Endothelial cell of umbilical vein (primary cell): ENCODE data around the gene CAV2. TPM values are rescaled to one million over a fixed set of nuclear protein-coding genes. Genes with fewer than 3 reads are reported as not detected.

Experiments used
- BruUV-seq: library from RNA; stranded (reverse); fragments of 400-500 nt; replicated peaks from 2 replicates; lab custom pipeline; 2021; lab: Mats Ljungman, UMichigan
- CTCF ChIA-PET: fragments of 300-600, 350-600 bp; sonication (Branson Sonifier 250); formaldehyde crosslinking; loops from one replicate; lab custom pipeline; 2021; ENCODE audit warnings: antibody characterized with exemption, inconsistent platforms; lab: Charles Lee
- POLR2A ChIA-PET: fragments of 300-600, 350-600 bp; sonication (Branson Sonifier 250); formaldehyde crosslinking; loops from one replicate; lab custom pipeline; 2021; ENCODE audit warnings: antibody characterized with exemption, inconsistent platforms; lab: Charles Lee
- DNase-seq: peaks from one replicate; pipeline ENCODE4 v3.0.0-alpha.2; 2011; ENCODE audit warnings: low read depth, low spot score
- FAIRE-seq: peaks from 2 replicates; lab custom pipeline; 2011; peaks lifted over from hg19 to GRCh38; lab: Jason Lieb, UNC
- H2AFZ ChIP-seq: 2 replicates; pipeline ENCODE4 v1.6.0; 2012; ENCODE audit warnings: low read depth, low read length, control low read depth, inconsistent platforms
- H3K27ac ChIP-seq: 2 replicates; pipeline ENCODE4 v1.5.1; 2011; ENCODE audit warnings: low read depth, mild to moderate bottlenecking, control low read depth, low read length, moderate library complexity; ENCODE audit not compliant: insufficient read depth
- H3K27me3 ChIP-seq, 2 experiments: 2 replicates each; pipeline versions ENCODE4 v1.6.0 to v1.6.1; 2011; ENCODE audit warnings: low read length in 2 of 2, mixed read lengths in 1 of 2; ENCODE audit not compliant: control insufficient read depth in 2 of 2, insufficient read depth in 2 of 2
- H3K36me3 ChIP-seq, 2 experiments: 2 replicates in 1 of 2; 3 replicates in 1 of 2; pipeline ENCODE4 v1.5.1; 2011; ENCODE audit warnings: low read length in 2 of 2, mild to moderate bottlenecking in 1 of 2, moderate library complexity in 1 of 2; ENCODE audit not compliant: control insufficient read depth in 2 of 2, insufficient read depth in 2 of 2; ENCODE audit errors: extremely low read depth in 1 of 2
- H3K4me1 ChIP-seq: 3 replicates; pipeline ENCODE4 v1.5.1; 2011; ENCODE audit warnings: mild to moderate bottlenecking, low read length; ENCODE audit not compliant: control insufficient read depth, insufficient read depth; ENCODE audit errors: extremely low read depth
- H3K4me2 ChIP-seq: 2 replicates; pipeline ENCODE4 v1.6.1; 2011; ENCODE audit warnings: low read length, control low read depth, mixed read lengths; ENCODE audit not compliant: insufficient read depth
- H3K4me3 ChIP-seq, 3 experiments: fragments of 200-600 bp in 1 of 3; sonication (generic), shearing (Covaris generic) in 1 of 3; replicated peaks in 1 of 3; 2 replicates each; pipeline ENCODE4 v1.5.1; 2011 to 2016; ENCODE audit warnings: control low read depth in 3 of 3, low read length in 3 of 3, mild to moderate bottlenecking in 2 of 3, inconsistent platforms in 1 of 3, low read depth in 1 of 3, moderate library complexity in 1 of 3; ENCODE audit not compliant: insufficient read depth in 1 of 3
- H3K79me2 ChIP-seq: 2 replicates; pipeline ENCODE4 v1.6.0; 2012; ENCODE audit warnings: low read length, inconsistent platforms; ENCODE audit not compliant: control insufficient read depth, insufficient read depth
- H3K9ac ChIP-seq: replicated peaks from 2 replicates; pipeline ENCODE3; 2011; ENCODE audit warnings: low read length, control low read depth; ENCODE audit not compliant: insufficient read depth; ENCODE audit errors: extremely low read depth
- H3K9me1 ChIP-seq: replicated peaks from 3 replicates; pipeline ENCODE4 v1.6.0; 2011; ENCODE audit warnings: mild to moderate bottlenecking, low read length; ENCODE audit not compliant: control insufficient read depth, insufficient read depth; ENCODE audit errors: extremely low read depth
- H3K9me3 ChIP-seq: replicated peaks from 2 replicates; pipeline ENCODE4 v1.5.1; 2012; ENCODE audit warnings: low read length, inconsistent platforms; ENCODE audit not compliant: control insufficient read depth, insufficient read depth
- H4K20me1 ChIP-seq: replicated peaks from 2 replicates; pipeline ENCODE3; 2011; ENCODE audit warnings: mild to moderate bottlenecking, low read length; ENCODE audit not compliant: control insufficient read depth, insufficient read depth; ENCODE audit errors: extremely low read depth
- CTCF ChIP-seq, 2 donors: IDR thresholded peaks; 1 replicate in 1 of 2; 2 replicates in 1 of 2; pipeline ENCODE4 v1.5.1; 2011; ENCODE audit warnings: low read length in 2 of 2, mild to moderate bottlenecking in 2 of 2, moderate library complexity in 2 of 2, control low read depth in 1 of 2, inconsistent platforms in 1 of 2, low read depth in 1 of 2; ENCODE audit not compliant: insufficient read depth in 1 of 2; ENCODE audit errors: extremely low read depth in 1 of 2
- EZH2 ChIP-seq: IDR thresholded peaks from 2 replicates; pipeline ENCODE4 v1.6.1; 2012; ENCODE audit warnings: borderline replicate concordance, low read depth, mild to moderate bottlenecking, moderate library complexity, low read length, inconsistent platforms; ENCODE audit not compliant: severe bottlenecking
- FOS ChIP-seq: IDR thresholded peaks from 2 replicates; pipeline ENCODE4 v1.6.1; 2011; ENCODE audit warnings: mild to moderate bottlenecking, low read length, moderate library complexity, borderline replicate concordance; ENCODE audit not compliant: insufficient read depth
- GATA2 ChIP-seq: IDR thresholded peaks from 2 replicates; pipeline ENCODE4 v1.7.0; 2011; ENCODE audit warnings: low read depth, mild to moderate bottlenecking, moderate library complexity, mixed read lengths, low read length; ENCODE audit not compliant: insufficient read length, insufficient read depth
- JUN ChIP-seq: IDR thresholded peaks from 2 replicates; pipeline ENCODE4 v1.6.1; 2011; ENCODE audit warnings: borderline replicate concordance, low read depth; ENCODE audit not compliant: insufficient read length, insufficient read depth
- MAX ChIP-seq: IDR thresholded peaks from 2 replicates; pipeline ENCODE4 v1.6.1; 2011; ENCODE audit not compliant: insufficient read depth, insufficient read length
- MYC ChIP-seq: IDR thresholded peaks from one replicate; pipeline ENCODE4 v1.6.1; 2011; ENCODE audit warnings: mild to moderate bottlenecking, low read depth, low read length
- POLR2A ChIP-seq: IDR thresholded peaks from 2 replicates; pipeline ENCODE4 v1.6.1; 2012; ENCODE audit warnings: low read depth, mild to moderate bottlenecking, control low read depth, low read length
- POLR2AphosphoS5 ChIP-seq: IDR thresholded peaks from 2 replicates; pipeline ENCODE4 v1.6.1; 2012; ENCODE audit warnings: low read depth, mild to moderate bottlenecking, control low read depth, low read length, moderate library complexity; ENCODE audit not compliant: insufficient read depth
- dilution Hi-C: fragments of 300-500 bp; cut with MboI; formaldehyde crosslinking; loops from one replicate; pipeline ENCODE4 v1.15.0; 2019; ENCODE audit warnings: low sequenced_read_pairs; ENCODE audit not compliant: extremely low pct_ligation_motif_present
- intact Hi-C: fragments of 100-400 bp; cut with micrococcal nuclease; formaldehyde crosslinking; loops from one replicate; pipeline ENCODE4 v1.10.0; 2022
- polyA plus RNA-seq, 4 experiments: library from polyadenylated mRNA; depleted of rRNA in 3 of 4; stranded (reverse) in 3 of 4; unstranded in 1 of 4; fragments of >200 nt; gene quantifications; 2 replicates each; pipeline versions ENCODE4 v1.2.1 to v1.2.3, GENCODE V29; 2011 to 2012; ENCODE audit warnings: missing spikeins in 1 of 4
- total RNA-seq: library from RNA; stranded (reverse); gene quantifications from 2 replicates; pipeline ENCODE4 v1.2.3, GENCODE V29; 2021

The CAV2 gene
- total and polyA plus RNA-seq, 2 donors (not counting 3 experiments of a cell fraction or from before 2014, with no cell fraction given) = 179 to 327 TPM

GRCh38 chr7:116494472-116494871 is 5.1 kb upstream of the CAV2 start:
- DNase-seq = no peak
- no peaks in the 10 kb centered on the region for H4K20me1 ChIP-seq
- BruUV-seq = no TSS peak
- H3K4me1 ChIP-seq = peaks cover 6% of the 10 kb centered on the region
- H3K4me2 ChIP-seq = no peak overlapping the region
- ChIA-PET POLR2A (interaction anchor here (0.8 kb wide), 1 partner anchor 119 kb away, joined by 8 read pairs; no protein-coding TSS in a partner anchor), CTCF (interaction anchor here (0.7 to 1.2 kb wide), 3 partner anchors 15 to 51 kb away, joined by 3 read pairs; no protein-coding TSS in a partner anchor)
- no peak overlapping the region for H2AFZ ChIP-seq
- H3K9me1 ChIP-seq = no peaks in the 10 kb centered on the region
- no peaks in the 10 kb centered on the region for H3K27me3 ChIP-seq
- H3K4me3 ChIP-seq = no peak overlapping the region
- dilution Hi-C loops (no loop called here), intact Hi-C loops (no loop called here)
- no peak overlapping the region for H3K9ac ChIP-seq
- H3K79me2 ChIP-seq = no peaks in the 10 kb centered on the region
- FAIRE-seq = no peak
- no peaks in the 10 kb centered on the region for H3K9me3 ChIP-seq
- no peaks in the 10 kb centered on the region for H3K36me3 ChIP-seq
- TF ChIP-seq EZH2 (no peak), POLR2A (no peak), FOS (no peak), JUN (no peak), MYC (no peak), POLR2AphosphoS5 (no peak), GATA2 (no peak)
- H3K27ac ChIP-seq = no peak overlapping the region

- H3K4me2 ChIP-seq = no peak overlapping the region
- H3K36me3 ChIP-seq = no peaks in the 10 kb centered on the region
- ChIA-PET POLR2A (no interaction called here), CTCF (interaction anchor here (0.7 to 1.2 kb wide), 5 partner anchors 31 to 52 kb away, joined by 3 to 4 read pairs (median 3); no protein-coding TSS in a partner anchor)
- peaks cover 4% of the 10 kb centered on the region for H3K4me1 ChIP-seq
- H3K9ac ChIP-seq = no peak overlapping the region
- intact Hi-C loops = loop anchor here (5.0 kb wide), 1 partner anchor 33 kb away; no protein-coding TSS in a partner anchor
- FAIRE-seq = no peak
- dilution Hi-C loops = no loop called here
- H3K27ac ChIP-seq = no peak overlapping the region
- no peak overlapping the region for H3K4me3 ChIP-seq
- peaks cover 9% of the 10 kb centered on the region for H3K79me2 ChIP-seq
- no peak for DNase-seq
- H3K27me3 ChIP-seq = no peaks in the 10 kb centered on the region
- BruUV-seq = no TSS peak
- no peak overlapping the region for H2AFZ ChIP-seq
- TF ChIP-seq CTCF (IDR thresholded peaks at IDR 0.05; ENCODE audit: extremely low read depth in 1 of 2, insufficient read depth in 1 of 2, low read depth in 1 of 2, low read length in 2 of 2) (no peak), FOS (no peak), JUN (no peak), GATA2 (no peak), POLR2A (no peak), MYC (no peak), POLR2AphosphoS5 (no peak), MAX (no peak), EZH2 (no peak)
- H3K9me3 ChIP-seq = no peaks in the 10 kb centered on the region
- H3K9me1 ChIP-seq = no peaks in the 10 kb centered on the region
- no peaks in the 10 kb centered on the region for H4K20me1 ChIP-seq
Measured at GRCh38 chr7:116495736-116496135, 3.8 kb upstream of the CAV2 start.
